K562 (cell line): ENCODE results near the gene ALDH5A1. TPM values are rescaled to one million over a fixed set of nuclear protein-coding genes. Genes with fewer than 3 reads are reported as not detected.

Experiments
- ATAC-seq: fragments of 200-7000 bp; cut with Tn5 transposase; 3 replicates; pipeline ENCODE4 v1.9.1; 2020; ENCODE audit warnings: moderate library complexity
- BruUV-seq: library from RNA; stranded (reverse); fragments of 400-500 nt; replicated peaks from 2 replicates; lab custom pipeline; 2021; lab: Mats Ljungman, UMichigan
- CTCF ChIA-PET: fragments of 300-600 bp; formaldehyde crosslinking; extraction: SDS; loops from one replicate; lab custom pipeline; 2021; ENCODE audit warnings: low intra/inter-chr PET ratio; lab: Yijun Ruan, JAX
- POLR2A ChIA-PET: fragments of 300-600, 350-650 bp; sonication (Branson Sonifier 250); formaldehyde crosslinking; extraction: SDS; loops from one replicate; lab custom pipeline; 2021; ENCODE audit warnings: antibody characterized with exemption, inconsistent platforms; lab: Yijun Ruan, JAX
- DNase-seq, 4 experiments: peaks; one replicate each; pipeline versions ENCODE4 v3.0.0 to v3.0.0-alpha.2; 2011 to 2018; ENCODE audit warnings: low spot score in 3 of 4, mixed read lengths in 3 of 4; ENCODE audit errors: extremely low read depth in 1 of 4
- FAIRE-seq: peaks from 2 replicates; lab custom pipeline; 2011; peaks lifted over from hg19 to GRCh38; lab: Jason Lieb, UNC
- H2AFZ ChIP-seq: 2 replicates; pipeline ENCODE4 v1.6.0; 2011; ENCODE audit warnings: low read depth, low read length, control low read depth, inconsistent platforms
- H3K27ac ChIP-seq: fragments of 200-600 bp; 3 replicates; pipeline ENCODE4 v1.8.0; 2011; ENCODE audit warnings: low read depth, mild to moderate bottlenecking, control low read depth, inconsistent platforms, low read length, moderate library complexity, mixed read lengths; ENCODE audit errors: extremely low read depth
- H3K27me3 ChIP-seq, 2 experiments: fragments of 300-600 bp in 1 of 2; 2 replicates in 1 of 2; 3 replicates in 1 of 2; pipeline versions ENCODE4 v1.6.0 to v1.8.0; 2011; ENCODE audit warnings: inconsistent platforms in 2 of 2, low read length in 2 of 2, mild to moderate bottlenecking in 1 of 2, mixed read lengths in 1 of 2, moderate library complexity in 1 of 2; ENCODE audit not compliant: control insufficient read depth in 2 of 2, insufficient read depth in 2 of 2
- H3K36me3 ChIP-seq: fragments of 300-600 bp; 3 replicates; pipeline ENCODE4 v1.8.0; 2011; ENCODE audit warnings: mild to moderate bottlenecking, low read length, inconsistent platforms; ENCODE audit not compliant: control insufficient read depth, insufficient read depth
- H3K4me1 ChIP-seq, 2 experiments: fragments of 200-600 bp in 1 of 2; replicated peaks in 1 of 2; 2 replicates in 1 of 2; 3 replicates in 1 of 2; pipeline versions ENCODE4 v1.5.1 to v1.8.0; 2011; ENCODE audit warnings: inconsistent platforms in 2 of 2, low read length in 2 of 2, mild to moderate bottlenecking in 1 of 2, mixed read lengths in 1 of 2, moderate library complexity in 1 of 2; ENCODE audit not compliant: control insufficient read depth in 2 of 2, insufficient read depth in 2 of 2
- H3K4me2 ChIP-seq: 2 replicates; pipeline ENCODE4 v1.6.1; 2011; ENCODE audit warnings: low read length, control low read depth, inconsistent platforms, mixed read lengths; ENCODE audit not compliant: insufficient read depth
- H3K4me3 ChIP-seq: fragments of 200-600 bp; sonication (generic), shearing (Covaris generic); 2 replicates; pipeline ENCODE4 v1.5.1; 2016; ENCODE audit warnings: control low read depth, inconsistent platforms
- H3K79me2 ChIP-seq: fragments of 200-600 bp; 3 replicates; pipeline ENCODE4 v1.8.0; 2011; ENCODE audit warnings: low read length, inconsistent platforms; ENCODE audit not compliant: control insufficient read depth, insufficient read depth
- H3K9ac ChIP-seq, 2 experiments: 2 replicates each; pipeline versions ENCODE4 v1.6.0 to v1.6.1; 2011; ENCODE audit warnings: low read depth in 2 of 2, low read length in 2 of 2, control low read depth in 1 of 2, inconsistent platforms in 1 of 2, mild to moderate bottlenecking in 1 of 2, mixed read lengths in 1 of 2; ENCODE audit not compliant: insufficient read depth in 1 of 2
- H3K9me1 ChIP-seq: one replicate; pipeline ENCODE4 v1.6.0; 2011; ENCODE audit warnings: inconsistent platforms, mild to moderate bottlenecking, low read length, moderate library complexity; ENCODE audit not compliant: control insufficient read depth, insufficient read depth
- H3K9me3 ChIP-seq: replicated peaks from 2 replicates; pipeline ENCODE4 v1.5.1; 2011; ENCODE audit warnings: low read depth, low read length, inconsistent platforms; ENCODE audit not compliant: control insufficient read depth, insufficient read depth
- H4K20me1 ChIP-seq: replicated peaks from 2 replicates; pipeline ENCODE4 v1.6.1; 2011; ENCODE audit warnings: low read length, inconsistent platforms, mixed read lengths; ENCODE audit not compliant: control insufficient read depth, insufficient read depth
- ARID3A ChIP-seq: IDR thresholded peaks from 2 replicates; pipeline ENCODE4 v1.6.1; 2012; ENCODE audit warnings: low read depth, low read length, improper control_type of control experiment, borderline replicate concordance
- ELF2 ChIP-seq: fragments of 250-450 bp; sonication (Bioruptor Pico); IDR thresholded peaks from 2 replicates; pipeline ENCODE4 v1.5.0; 2021; ENCODE audit warnings: mild to moderate bottlenecking
- ETV6 ChIP-seq, 3 experiments: fragments of 150-350 bp in 1 of 3; sonication (generic) in 1 of 3; formaldehyde crosslinking in 1 of 3; IDR thresholded peaks; 2 replicates each; pipeline versions ENCODE4 v1.6.1 to v1.8.0; 2014 to 2022; ENCODE audit warnings: borderline replicate concordance in 2 of 3, low read depth in 2 of 3, antibody characterized with exemption in 1 of 3, low read length in 1 of 3, mild to moderate bottlenecking in 1 of 3, missing genetic modification reagents in 1 of 3
- HOMEZ ChIP-seq: fragments of 250-450 bp; sonication (Bioruptor Pico); IDR thresholded peaks from 2 replicates; pipeline ENCODE4 v1.4.0; 2020; ENCODE audit warnings: mild to moderate bottlenecking, moderate library complexity
- NBN ChIP-seq: fragments of 450-650 bp; IDR thresholded peaks from 2 replicates; pipeline ENCODE4 v1.6.1; 2016; ENCODE audit warnings: low read depth, mild to moderate bottlenecking
- NFXL1 ChIP-seq: fragments of 450-650 bp; formaldehyde crosslinking; IDR thresholded peaks from 2 replicates; pipeline ENCODE4 v1.4.0; 2021; ENCODE audit warnings: mild to moderate bottlenecking
- NRF1 ChIP-seq, 2 experiments: fragments of 450-650 bp; IDR thresholded peaks in 1 of 2; conservative IDR thresholded peaks in 1 of 2; 2 replicates each; pipeline ENCODE4 v1.6.1; 2014; ENCODE audit warnings: mild to moderate bottlenecking in 2 of 2
- PML ChIP-seq: IDR thresholded peaks from 2 replicates; pipeline ENCODE4 v1.6.1; 2012; ENCODE audit warnings: low read length, inconsistent platforms
- RBM17 ChIP-seq: fragments of 200-400 bp; formaldehyde crosslinking; IDR thresholded peaks from 2 replicates; pipeline ENCODE4 v1.6.1; 2017; ENCODE audit warnings: low read depth, mild to moderate bottlenecking, low read length, borderline replicate concordance
- SMARCA5 ChIP-seq: fragments of 450-650 bp; IDR thresholded peaks from 2 replicates; pipeline ENCODE4 v1.6.1; 2016
- TEAD1 ChIP-seq, 2 experiments: fragments of 450-650 bp in 1 of 2; sonication (generic) in 1 of 2; formaldehyde crosslinking; IDR thresholded peaks; 2 replicates each; pipeline versions ENCODE4 v1.4.0 to v1.8.0; 2020 to 2022; ENCODE audit warnings: mild to moderate bottlenecking in 2 of 2, missing genetic modification reagents in 1 of 2
- ZBTB43 ChIP-seq: sonication (generic); formaldehyde crosslinking; IDR thresholded peaks from 2 replicates; pipeline ENCODE4 v1.8.0; 2023; ENCODE audit warnings: mild to moderate bottlenecking, missing genetic modification reagents
- ZNF165 ChIP-seq: fragments of 250-450 bp; sonication (Bioruptor Pico); IDR thresholded peaks from 2 replicates; pipeline ENCODE4 v1.4.0; 2020; ENCODE audit warnings: borderline replicate concordance
- ZNF717 ChIP-seq: fragments of 250-450 bp; sonication (Bioruptor Pico); IDR thresholded peaks from 2 replicates; pipeline ENCODE4 v1.5.0; 2021
- ZNF780A ChIP-seq: fragments of 250-450 bp; sonication (Bioruptor Pico); IDR thresholded peaks from 2 replicates; pipeline ENCODE4 v1.5.0; 2021; ENCODE audit warnings: mild to moderate bottlenecking
- WGBS: fragments of 100-300 bp; shearing (Covaris generic); methylation state at CpG from one replicate; pipeline ENCODE4 v1.1.6; 2016; ENCODE audit warnings: low coverage, mixed read lengths; ENCODE audit not compliant: insufficient coverage; ENCODE audit errors: missing lambda C conversion rate; 5-methylcytosine and 5-hydroxymethylcytosine counted together
- in situ Hi-C: fragments of 300-500 bp; cut with MboI; formaldehyde crosslinking; loops from 4 replicates; pipeline ENCODE4 v1.15.0; 2018; ENCODE audit warnings: inconsistent platforms, mixed read lengths
- intact Hi-C: fragments of 100-400 bp; cut with micrococcal nuclease; formaldehyde crosslinking; loops from 2 replicates; pipeline ENCODE4 v1.14.2; 2022
- polyA plus RNA-seq, 8 experiments: library from polyadenylated mRNA; depleted of rRNA in 4 of 8; stranded (reverse) in 5 of 8; unstranded in 3 of 8; fragments of >200 nt; fragmentation: Nextera tagmentation in 2 of 8; fragmentation: Illumina TruSeq in 1 of 8; extraction: Ambion mirVana in 2 of 8; extraction: Trizol in 1 of 8; gene quantifications; 2 replicates each; pipeline versions ENCODE4 v1.2.1 to v1.2.3, GENCODE V29; 2011 to 2014; ENCODE audit warnings: inconsistent platforms in 1 of 8, missing spikeins in 1 of 8
- total RNA-seq, 7 experiments: library from RNA; depleted of rRNA in 6 of 7; stranded (reverse); fragments of >200 nt in 6 of 7; fragmentation: Illumina TruSeq in 2 of 7; extraction: Trizol in 2 of 7; gene quantifications; 2 replicates each; pipeline versions ENCODE4 v1.2.1 to v1.2.3, GENCODE V29; 2011 to 2021; ENCODE audit warnings: low replicate concordance in 1 of 7

The ALDH5A1 gene
- total and polyA plus RNA-seq, 9 of the 15 experiments (the other 6 are each of a cell fraction or from before 2014, with no cell fraction given) = 2.2 to 19.7 (median 9.5) TPM

- BruUV-seq = no TSS peak
- no peak for DNase-seq
- Histone ChIP-seq H3K4me1 (no peaks in the 10 kb centered on the region), H3K4me3 (no peak overlapping the region), H3K36me3 (no peaks in the 10 kb centered on the region), H3K9me3 (no peaks in the 10 kb centered on the region), H3K9me1 (no peaks in the 10 kb centered on the region), H3K27me3 (peaks cover 23 to 31% of the 10 kb centered on the region in 2 experiments), H2AFZ (no peak overlapping the region), H3K4me2 (no peak overlapping the region), H4K20me1 (no peaks in the 10 kb centered on the region), H3K79me2 (no peaks in the 10 kb centered on the region), H3K9ac (no peak overlapping the region), H3K27ac (no peak overlapping the region)
- POLR2A ChIA-PET = interaction anchor here (0.6 to 1.6 kb wide), 2 partner anchors 19 to 40 kb away, joined by 3 to 5 read pairs; no protein-coding TSS in a partner anchor
- no peak for ATAC-seq
- intact Hi-C loops (no loop called here), in situ Hi-C loops (no loop called here)
- no peak for FAIRE-seq
- CTCF ChIA-PET = no interaction called here
- 19% methylated on average over 4 of the region's 4 CpGs for WGBS
- TF ChIP-seq PML = no peak
- TF ChIP-seq TEAD1 (CRISPR knock-in tag; IDR thresholded peaks at IDR 0.05) = no peak
- TF ChIP-seq ELF2 (CRISPR knock-in tag) = no peak
- TF ChIP-seq NRF1 (conservative IDR thresholded peaks at IDR 0.05 in 1 of 2, IDR thresholded peaks at IDR 0.05 in 1 of 2) = no peak
- TF ChIP-seq NBN = no peak
- no peak for TF ChIP-seq ZNF780A
- TF ChIP-seq ZNF717 (CRISPR knock-in tag) = no peak
- no peak for TF ChIP-seq ZBTB43 (CRISPR knock-in tag)
- no peak for TF ChIP-seq SMARCA5
- TF ChIP-seq ETV6 (IDR thresholded peaks at IDR 0.05; ENCODE audit: borderline replicate concordance in 1 of 2, low read depth in 2 of 2, low read length in 1 of 2) = no peak
- TF ChIP-seq ETV6 (CRISPR knock-in tag; IDR thresholded peaks at IDR 0.05; ENCODE audit: borderline replicate concordance) = no peak
- no peak for TF ChIP-seq HOMEZ
- no peak for TF ChIP-seq RBM17
- TF ChIP-seq NFXL1 (CRISPR knock-in tag) = no peak
- no peak for TF ChIP-seq ZNF165 (CRISPR knock-in tag)
- TF ChIP-seq ARID3A = no peak
Measured at GRCh38 chr6:24543683-24544082, 48.9 kb downstream of the ALDH5A1 start.
